Measurements from ENCODE around the gene C1QL1.

Gene C1QL1

DNA sequence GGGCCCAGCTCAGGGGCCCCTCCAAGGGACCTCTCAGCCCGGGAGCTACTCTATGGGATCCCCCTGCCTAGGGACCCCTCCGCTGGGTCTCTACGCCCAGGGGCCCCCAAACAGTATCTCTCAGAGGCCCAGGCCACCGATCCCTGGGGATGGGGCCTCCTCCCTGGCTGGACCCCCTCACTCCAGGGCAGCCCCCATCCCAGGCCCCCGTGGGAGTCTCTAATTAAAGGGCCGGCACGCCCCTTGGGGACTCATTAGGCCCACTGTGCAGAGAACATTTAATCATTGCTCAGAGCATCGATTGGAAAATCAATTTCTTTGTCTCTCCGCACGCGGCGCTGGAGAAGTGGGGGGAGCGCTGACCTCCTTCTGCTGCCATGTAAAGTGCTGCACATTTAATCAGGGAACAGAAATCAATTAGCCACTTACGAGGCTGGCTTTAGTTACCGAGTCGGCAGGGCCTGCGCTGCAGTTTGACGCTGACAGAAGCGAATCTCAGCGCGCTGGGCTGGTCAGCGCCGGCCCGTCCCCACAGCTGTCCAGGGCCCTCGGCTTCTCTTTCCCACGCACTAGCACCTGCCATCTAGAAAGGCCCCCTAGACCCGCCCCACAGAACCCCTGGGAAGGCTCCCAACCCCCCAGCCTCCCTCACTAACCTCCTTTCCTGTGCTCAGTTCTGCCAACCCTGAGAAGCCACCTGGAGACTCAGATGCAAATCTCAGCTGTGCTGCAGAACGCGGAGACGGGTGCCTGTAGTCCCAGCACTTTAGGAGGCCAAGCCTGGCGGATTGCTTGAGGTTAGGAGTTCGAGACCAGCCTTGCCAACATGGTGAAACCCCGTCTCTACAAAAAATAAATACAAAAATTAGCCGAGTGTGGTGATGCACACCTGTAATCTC, 20.2 kb upstream of the C1QL1 start:
- peak; percentile 56 for DNase-seq

- DNase-seq: no peak
Observed at GRCh38 chr17:44983563-44983962, 15.5 kb upstream of the C1QL1 start.

DNA sequence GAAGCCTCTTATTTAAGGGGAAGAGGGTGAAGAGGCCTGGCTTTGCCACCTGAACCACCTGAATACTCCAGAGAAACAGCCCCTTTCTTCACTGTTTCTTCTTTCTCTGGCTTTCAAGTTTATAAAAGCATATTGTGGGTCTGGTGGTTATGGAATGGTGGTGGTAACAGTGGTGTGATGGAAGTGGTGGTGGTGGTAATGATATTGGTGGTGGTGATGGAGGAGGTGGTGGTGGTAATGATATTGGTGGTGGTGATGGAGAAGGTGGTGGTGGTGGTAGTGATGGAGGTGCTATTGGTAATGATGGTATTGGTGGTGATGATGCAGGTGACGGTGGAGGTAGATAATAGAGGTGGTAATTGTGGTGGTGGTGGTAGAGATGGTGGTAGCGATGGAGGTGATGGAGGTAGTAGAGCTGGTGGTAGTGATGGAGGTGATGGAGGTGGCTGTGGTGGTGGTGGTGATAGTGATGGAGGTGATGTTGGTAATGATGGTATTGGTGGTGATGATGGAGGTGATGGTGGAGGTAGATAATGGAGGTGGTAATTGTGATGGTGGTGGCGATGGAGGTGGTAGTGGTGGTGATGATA, 14.1 kb upstream of the C1QL1 start:
- DNase-seq: no peak

DNA sequence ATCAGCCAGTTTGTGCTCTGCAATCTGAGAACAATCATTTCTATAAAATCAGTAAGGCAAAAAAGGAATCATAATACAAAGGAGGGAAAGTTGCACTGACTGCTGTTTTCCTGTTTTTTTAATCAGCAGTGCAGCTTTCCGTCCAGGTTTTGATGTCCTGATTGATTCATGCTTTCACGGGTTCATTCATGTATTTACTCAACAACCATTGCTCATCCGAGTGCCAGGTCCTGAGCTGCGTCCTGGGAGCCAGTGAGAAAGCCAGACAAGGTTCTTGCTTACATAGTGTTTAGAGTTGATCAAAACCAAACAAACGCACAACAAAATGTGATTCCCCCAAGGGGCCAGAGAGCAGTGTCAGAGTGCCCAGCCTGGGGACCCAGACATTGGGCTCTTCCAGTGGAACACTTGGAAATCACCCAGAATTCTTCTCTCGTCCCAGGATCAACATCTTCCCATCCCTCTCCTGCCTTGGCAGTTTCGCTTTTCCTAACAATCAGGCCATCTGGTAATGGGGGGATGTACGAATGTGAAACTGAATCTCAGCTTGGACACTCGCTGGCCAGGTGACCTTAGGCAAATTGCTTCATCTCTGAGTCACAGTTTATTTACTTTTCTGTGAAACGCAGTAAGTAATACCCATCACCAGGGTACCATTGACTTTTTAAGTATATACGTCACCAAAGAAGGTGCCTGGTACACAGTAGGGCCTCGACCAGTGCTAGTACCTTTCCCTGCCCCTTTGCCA, 13.3 kb upstream of the C1QL1 start:
- no peak for DNase-seq

DNA sequence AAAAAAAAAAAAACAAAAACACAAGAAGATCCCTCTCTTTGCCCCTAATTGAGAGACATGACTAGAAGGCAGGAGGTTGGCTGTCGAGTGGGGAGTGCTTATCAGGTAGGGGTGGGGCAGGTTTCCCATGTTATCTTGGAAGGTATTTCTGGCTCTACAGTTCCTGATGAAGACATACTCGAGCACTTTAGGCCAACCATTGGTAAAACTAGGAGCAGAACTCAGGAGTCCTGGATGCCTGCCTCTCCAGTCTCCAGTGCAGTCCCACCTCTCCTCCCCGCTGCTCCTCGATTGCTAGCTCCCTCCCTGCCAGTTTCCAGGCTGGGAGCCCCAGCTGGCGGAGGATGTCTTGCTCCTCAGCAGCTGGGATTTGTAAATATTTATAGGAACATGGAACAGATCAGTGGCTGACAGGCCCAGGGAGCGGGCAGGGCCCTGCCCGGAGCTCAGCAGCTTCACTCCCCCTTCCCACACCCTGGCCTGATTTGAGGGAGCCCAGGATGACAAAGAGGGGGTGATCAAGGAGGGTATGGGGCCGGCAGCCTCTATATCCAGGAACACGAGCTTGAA, 11.4 kb upstream of the C1QL1 start:
- DNase-seq: peak; percentile 60

GRCh38 chr17:44978807-44979206, 10.7 kb upstream of the C1QL1 start:
- DNase-seq: no peak

GRCh38 chr17:44977814-44978550, 9.9 kb upstream of the C1QL1 start:
- DNase-seq: peak; percentile 35

GRCh38 chr17:44977065-44977464, 9.0 kb upstream of the C1QL1 start:
- no peak for DNase-seq

- peak; percentile 73 for DNase-seq
Observed at GRCh38 chr17:44976206-44976605, 8.1 kb upstream of the C1QL1 start.

GRCh38 chr17:44972953-44973352, 4.8 kb upstream of the C1QL1 start:
- DNase-seq: peak; percentile 89

- DNase-seq: no peak
Observed at GRCh38 chr17:44971776-44972483, 3.8 kb upstream of the C1QL1 start.

DNA sequence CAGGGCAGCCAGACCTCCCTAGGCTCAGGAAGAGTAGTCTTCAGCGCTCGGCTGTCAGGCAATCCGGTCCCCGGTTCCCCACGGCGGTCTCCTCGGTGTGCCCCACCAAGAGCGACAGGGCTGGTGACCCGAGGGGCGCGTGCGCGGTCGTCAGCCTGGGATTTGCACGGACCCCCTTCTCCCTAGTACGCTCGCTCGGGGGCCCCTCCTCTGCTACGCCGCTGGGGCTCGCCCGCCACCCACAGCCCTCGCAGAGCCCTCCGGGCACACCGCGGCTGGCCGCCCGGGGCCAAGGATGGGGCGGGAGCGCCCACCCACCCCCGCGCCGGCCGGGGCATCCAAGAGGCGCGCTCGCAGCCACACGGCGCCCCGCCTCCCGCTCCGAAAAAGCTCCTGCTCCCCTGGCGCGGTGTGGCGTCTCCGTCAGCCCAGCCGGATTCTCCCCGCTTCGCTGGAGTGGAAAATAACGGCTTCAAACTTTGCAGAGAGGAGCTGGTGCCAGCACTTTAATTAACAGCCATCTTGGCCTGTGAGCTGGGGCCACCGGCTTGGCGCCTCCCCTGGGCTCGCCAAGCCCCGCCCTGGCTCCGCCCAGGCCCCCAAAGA, 2.1 kb upstream of the C1QL1 start:
- DNase-seq: peak; percentile 53

DNA sequence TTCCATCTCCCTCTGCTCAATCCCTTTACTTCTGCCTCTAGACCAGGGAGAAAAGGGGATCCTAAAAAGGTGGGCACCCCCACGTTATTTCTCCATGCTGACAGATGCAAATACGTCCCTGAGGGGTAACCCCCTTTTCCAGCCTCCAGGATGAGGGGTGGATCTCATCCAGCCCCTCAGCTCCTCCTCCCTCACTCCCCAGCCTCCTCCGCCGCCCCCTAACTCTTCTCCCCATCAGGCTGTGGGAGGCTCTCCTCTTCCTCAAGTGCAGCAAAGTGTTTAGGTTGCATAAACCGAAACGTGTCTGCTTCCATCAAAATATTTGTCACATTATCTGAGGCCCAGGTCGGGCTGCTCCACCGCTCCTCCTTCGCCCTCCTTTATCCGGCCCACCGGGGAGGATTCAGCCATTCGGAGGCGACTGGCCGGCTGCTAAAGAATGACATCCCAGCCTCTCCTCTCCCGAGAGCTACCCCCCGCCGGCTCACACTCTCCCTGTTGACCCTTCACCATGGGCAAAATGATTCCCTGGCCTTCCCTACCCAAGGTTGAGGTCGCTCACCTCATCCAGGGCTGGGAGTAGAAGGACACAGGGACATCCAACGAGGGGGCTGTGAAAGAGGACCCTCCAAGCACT, 1.2 kb upstream of the C1QL1 start:
- DNase-seq: no peak

DNA sequence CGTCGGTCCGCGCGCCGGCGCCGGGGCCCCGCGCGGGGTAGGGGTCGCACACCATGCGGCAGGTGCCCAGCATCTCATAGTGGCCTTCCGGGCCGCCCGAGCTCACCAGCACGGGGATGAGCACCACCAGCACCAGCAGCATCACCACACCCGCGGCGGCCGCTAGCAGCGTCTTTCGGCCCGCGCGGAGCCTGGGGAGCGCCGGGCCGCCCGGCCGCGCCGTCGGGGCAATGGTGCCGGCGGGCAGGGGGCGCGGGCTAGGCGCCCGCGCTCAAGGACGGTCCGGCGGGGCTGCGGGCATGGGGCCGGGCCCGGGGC, 237 bp downstream of the C1QL1 start:
- no peak for DNase-seq

DNA sequence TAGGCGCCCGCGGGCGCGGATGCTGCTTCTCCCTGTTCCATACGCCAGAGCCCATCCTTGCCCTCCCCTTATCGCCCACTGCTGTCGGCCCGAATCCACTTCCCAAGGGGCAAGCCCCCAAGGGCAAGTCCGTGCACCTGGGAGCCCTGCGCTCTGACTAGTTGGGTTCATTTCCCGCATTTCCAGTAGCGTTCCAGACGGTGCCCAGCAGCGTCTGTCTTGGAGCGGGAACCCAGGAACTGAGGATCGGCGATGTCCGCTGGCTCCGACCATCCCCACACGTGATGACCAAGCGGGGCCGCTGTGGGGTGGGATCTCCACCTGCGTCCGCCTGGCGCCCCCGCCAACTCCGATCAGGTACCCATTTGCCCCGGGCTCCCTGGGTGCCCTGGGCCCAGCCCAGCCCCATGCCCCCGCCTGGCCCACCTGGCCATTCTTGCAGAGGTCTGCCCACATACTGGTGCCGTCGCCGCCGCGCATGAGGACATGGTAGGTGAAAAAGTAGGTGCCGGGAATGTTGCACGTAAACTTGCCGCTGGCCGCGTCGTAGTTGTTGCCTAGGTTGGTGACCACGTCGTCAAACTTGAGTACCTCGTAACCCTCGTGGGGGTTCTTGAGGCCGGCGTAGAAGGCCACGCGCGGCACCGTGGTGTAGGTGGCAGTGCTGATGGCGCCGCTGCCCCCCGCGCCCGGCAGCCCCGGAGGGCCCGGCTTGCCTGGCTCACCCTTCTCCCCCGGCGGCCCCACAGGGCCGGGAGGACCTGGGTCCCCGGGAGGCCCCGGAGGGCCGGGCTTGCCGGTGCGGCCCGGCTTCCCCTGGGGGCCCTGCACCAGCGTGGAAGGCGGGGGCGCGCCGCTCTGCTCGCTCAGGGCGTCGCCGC, 837 bp downstream of the C1QL1 start:
- no peak for DNase-seq

DNA sequence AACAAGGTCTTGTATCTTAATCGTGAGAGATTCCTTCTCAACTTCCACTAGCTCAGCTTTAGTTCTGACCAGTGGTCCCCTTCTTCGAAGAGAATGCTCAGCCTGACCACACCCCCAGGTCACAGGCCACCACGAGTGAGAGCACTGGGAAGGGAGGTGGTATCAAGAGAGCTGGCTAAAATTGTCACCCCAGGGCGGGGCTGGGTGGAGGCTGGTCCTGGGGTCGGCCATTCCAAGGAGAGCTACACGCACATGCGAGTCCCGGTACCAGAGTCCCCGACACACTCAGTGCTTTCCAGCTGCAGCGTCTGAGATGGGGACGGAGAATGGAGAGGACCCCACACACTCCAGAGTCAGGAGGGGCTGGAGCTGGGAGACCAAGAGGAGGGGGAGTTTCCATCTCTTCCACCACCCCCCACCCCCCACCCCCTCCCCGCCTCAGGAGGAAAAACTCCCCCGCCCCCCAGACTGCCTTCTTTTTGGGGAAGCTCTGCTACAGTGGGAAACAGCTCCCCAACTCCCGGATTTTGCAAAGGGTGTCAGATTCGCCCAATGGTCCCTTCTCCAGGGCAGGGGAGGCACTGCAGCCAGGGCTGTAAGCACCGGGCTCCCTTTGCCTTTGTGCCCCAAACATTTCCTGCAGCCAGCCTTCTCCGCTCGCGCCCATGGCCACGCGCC, 1.6 kb downstream of the C1QL1 start:
- no peak for DNase-seq

GRCh38 chr17:44965481-44966234, 2.4 kb downstream of the C1QL1 start:
- DNase-seq: no peak

DNA sequence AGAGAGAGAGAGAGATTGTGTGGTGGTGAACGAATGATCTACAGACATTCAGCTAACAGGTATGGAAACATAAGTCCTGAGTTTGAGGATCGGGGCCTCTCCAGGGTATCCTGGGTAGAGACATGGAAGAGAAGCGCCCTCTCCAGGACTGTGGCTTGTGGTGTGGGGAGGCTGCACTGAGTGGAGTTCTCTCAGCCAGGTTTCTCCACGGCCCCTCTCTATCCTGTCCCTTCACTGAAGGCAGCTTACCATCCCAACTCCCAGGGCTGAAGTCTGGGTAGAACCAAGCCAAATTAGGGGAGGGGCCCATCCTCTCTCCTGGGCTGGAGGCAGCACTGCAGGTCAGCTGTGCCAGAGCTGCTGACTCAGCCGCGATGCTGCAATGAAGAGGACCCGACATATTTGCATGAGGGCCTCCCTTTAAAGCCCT, 6.2 kb downstream of the C1QL1 start:
- peak; percentile 51 for DNase-seq

DNA sequence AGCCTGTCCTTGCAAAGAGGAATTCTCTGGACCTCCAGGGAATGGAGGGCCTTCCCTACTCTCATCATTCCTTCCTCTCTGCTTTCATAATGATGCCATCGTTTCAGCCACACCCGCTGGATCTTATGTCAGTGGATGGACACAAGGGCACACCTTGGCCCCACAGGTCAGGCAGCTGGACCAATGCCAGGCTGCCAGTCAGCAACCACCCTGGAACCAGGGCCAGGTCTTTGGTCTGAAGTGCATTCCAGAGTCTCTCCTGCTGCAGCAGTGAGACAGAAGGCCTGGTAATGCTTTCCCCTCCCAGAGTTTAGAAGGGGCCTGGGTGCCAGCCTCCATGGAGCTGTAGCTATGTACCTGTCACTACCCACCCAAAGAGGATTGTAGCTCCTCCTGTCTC, 7.4 kb downstream of the C1QL1 start:
- DNase-seq: no peak

Measured in NCI-H82 (cell line).